Testis (tissue), 2 donors: ENCODE data around the gene PLEKHM3.

ENCODE experiments used
- POLR2A ChIP-seq: fragments of 450-650 bp; IDR thresholded peaks from one replicate; pipeline ENCODE4 v1.6.1; 2017; ENCODE audit warnings: antibody characterized with exemption, mild to moderate bottlenecking, moderate library complexity
- TF ChIP-seq, protein P1 (sequence below), 3 experiments: fragments of 450-650 bp in 2 of 3; fragments of 200-600 bp in 1 of 3; sonication (generic) in 1 of 3; IDR thresholded peaks; one replicate each; pipeline ENCODE4 v1.5.1; 2016 to 2019; ENCODE audit warnings: antibody characterized with exemption in 3 of 3, mild to moderate bottlenecking in 2 of 3, moderate library complexity in 1 of 3

DNA sequence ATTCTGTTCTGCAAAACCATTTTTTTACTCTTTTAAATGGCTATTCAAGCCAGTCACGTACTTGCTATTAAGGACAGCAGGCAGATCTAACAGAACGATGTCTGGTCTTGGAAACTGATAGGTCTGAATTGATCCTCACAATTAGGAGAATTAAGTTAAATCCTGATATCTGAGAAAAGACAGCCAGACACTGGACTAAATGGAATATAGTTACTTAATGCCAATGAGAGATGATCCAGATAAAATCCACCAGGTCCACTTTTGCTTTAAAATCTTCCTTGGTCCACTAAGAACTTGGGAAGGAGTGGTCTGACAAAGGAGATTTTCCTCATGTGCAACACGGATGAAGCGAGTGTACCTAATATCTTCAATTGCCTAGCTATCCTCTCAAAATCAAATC is 86.9 kb downstream of the PLEKHM3 start:
- TF ChIP-seq POLR2A, result no peak
- TF ChIP-seq, protein P1, sequence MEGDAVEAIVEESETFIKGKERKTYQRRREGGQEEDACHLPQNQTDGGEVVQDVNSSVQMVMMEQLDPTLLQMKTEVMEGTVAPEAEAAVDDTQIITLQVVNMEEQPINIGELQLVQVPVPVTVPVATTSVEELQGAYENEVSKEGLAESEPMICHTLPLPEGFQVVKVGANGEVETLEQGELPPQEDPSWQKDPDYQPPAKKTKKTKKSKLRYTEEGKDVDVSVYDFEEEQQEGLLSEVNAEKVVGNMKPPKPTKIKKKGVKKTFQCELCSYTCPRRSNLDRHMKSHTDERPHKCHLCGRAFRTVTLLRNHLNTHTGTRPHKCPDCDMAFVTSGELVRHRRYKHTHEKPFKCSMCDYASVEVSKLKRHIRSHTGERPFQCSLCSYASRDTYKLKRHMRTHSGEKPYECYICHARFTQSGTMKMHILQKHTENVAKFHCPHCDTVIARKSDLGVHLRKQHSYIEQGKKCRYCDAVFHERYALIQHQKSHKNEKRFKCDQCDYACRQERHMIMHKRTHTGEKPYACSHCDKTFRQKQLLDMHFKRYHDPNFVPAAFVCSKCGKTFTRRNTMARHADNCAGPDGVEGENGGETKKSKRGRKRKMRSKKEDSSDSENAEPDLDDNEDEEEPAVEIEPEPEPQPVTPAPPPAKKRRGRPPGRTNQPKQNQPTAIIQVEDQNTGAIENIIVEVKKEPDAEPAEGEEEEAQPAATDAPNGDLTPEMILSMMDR (IDR thresholded peaks at IDR 0.05), result no peak
